HG03196 (cell line): ENCODE data around the gene FRMD8.

Experiments used
- ATAC-seq: cut with Tn5 transposase; IDR thresholded peaks from one replicate; pipeline ENCODE4 v1.9.1; 2021; ENCODE audit not compliant: unreplicated experiment

Gene FRMD8

GRCh38 chr11:65390996-65391395, 4.6 kb downstream of the FRMD8 start:
- no peak for ATAC-seq

DNA sequence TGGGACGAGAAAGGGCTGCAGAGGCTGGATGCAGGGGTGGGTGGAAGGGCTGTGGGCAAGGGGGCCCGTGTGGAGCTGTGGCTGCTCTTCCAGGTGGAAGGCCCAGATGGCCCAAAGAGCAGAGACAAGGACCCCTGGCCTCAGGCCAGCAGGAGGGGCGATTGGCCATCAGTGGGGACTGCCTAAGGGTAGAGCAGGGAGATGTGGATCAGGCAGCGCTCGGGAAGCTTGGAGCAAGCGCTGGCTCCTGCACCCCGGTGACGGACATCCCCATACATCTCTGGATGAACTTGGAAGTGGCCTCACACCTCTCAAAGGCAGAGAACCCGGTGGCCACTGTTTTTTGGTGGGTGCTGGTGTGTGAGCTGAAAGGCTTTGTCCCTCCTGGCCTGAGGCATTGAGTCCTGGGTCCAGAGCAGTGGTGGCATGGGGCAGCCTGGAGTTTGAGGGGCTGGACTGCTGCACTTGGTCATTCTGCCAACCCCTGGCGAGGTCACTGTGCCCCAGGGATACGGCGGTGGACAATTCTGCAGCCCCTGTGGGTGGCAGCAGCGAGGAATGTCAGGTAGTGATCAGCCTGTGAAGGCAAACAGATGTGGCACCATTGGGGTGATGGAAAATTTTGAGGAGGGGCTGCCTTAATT, 5.9 kb downstream of the FRMD8 start:
- ATAC-seq: no peak

DNA sequence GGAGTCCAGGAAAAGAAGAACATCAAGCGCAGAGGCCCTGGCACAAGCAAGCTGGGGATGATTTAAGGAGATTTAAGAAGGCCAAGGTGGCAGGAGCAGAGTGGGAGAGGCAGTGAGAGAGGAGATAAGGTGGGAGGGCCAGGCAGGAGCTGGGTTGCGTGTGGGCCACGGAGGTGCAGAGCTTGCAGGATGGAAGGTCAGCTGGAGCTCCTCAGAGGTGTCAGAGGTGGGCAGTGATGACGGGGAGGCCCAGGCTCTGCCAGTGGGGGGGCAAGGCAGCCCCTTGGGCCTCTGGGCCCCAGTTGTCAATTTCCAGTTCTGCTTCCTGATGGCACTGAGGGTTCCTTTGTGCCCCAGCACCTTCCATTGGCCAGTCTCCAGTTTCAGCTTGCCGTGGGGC, 6.5 kb downstream of the FRMD8 start:
- ATAC-seq: no peak

- no peak for ATAC-seq
Observed at GRCh38 chr11:65393513-65394079, 7.2 kb downstream of the FRMD8 start.

DNA sequence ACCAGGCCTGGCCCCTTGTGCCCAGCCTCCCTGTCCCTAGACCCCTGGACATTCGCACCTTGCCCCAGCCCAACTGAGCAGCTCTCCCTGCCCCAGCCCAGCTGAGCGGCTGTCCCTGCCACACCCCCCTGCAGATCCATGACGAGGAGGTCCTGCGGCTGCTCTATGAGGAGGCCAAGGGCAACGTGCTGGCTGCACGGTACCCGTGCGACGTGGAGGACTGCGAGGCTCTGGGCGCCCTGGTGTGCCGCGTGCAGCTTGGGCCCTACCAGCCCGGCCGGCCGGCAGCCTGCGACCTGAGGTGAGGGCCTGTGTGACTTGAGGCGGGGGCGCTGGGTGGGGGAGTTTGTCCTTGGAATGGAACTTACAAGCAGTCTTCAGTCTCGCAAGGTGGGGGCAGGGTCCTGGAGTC, 7.7 kb downstream of the FRMD8 start:
- no peak for ATAC-seq

GRCh38 chr11:65395961-65396530, 9.6 kb downstream of the FRMD8 start:
- no peak for ATAC-seq

DNA sequence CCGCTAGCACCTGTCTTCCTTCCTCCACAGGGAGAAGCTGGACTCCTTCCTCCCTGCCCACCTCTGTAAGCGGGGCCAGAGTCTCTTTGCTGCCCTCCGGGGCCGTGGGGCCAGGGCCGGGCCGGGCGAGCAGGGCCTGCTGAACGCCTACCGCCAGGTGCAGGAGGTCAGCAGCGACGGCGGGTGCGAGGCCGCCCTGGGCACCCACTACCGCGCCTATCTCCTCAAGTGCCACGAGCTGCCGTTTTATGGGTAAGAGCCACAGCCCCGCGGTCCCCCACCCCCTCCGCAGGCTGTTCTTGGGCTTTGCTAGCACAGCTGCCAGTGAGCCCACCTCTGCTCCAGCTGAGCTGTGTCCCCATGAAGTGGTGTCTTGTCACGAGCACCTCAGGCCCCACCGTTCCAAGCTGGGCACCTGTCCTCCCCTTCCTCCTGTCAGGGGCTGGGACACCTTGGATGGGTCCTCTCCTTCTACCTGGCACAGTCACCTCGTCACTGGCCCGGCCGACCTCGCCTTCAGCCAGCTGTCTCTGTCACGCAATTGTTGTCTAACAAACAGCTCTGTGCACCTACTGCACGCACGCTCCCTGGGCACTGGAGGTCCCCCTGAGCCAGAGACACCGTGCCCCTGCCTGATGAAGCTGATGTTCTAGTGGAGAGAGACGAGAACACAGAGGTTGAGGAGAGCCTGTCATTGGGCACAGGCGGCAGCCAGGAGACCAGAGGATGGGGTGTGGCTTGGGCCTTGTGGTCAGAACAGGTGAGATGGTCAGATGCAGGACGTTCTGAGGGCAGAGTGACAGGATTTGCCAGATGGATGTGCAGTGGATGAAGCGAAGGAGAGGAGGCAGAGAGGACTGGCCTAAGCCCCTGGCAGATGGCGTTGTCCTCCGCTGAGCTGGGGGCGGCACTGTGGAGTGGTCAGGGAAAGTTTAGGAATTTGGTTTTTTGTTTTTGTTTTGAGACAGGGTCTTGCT, 10.6 kb downstream of the FRMD8 start:
- no peak for ATAC-seq

DNA sequence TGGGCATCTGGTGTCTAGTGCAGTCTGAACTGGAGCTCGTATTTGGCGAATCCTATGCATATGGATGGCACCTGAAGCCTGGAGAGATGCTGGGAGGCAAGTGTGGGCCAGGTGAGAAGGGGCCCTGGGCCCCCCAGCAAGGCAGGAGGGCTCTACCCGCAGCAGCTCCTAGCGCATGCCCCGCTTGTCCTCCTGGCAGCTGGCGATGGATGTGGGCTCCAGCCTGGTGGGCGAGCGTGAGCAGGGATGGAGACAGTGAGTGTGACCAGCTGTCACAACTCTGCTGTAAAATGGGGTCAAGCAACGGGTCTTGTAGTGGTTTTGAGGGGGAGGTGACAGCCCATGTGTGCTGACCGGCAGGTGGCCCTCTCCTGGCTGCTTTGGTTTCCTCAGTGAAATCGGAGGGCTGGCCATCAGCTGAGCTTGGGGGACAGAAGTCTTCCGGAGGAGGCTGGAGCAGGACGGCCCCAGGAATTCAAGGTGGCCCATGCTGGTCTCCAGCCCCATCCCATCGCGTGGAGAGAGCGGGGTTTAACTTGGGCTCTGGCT, 12.0 kb downstream of the FRMD8 start:
- no peak for ATAC-seq

DNA sequence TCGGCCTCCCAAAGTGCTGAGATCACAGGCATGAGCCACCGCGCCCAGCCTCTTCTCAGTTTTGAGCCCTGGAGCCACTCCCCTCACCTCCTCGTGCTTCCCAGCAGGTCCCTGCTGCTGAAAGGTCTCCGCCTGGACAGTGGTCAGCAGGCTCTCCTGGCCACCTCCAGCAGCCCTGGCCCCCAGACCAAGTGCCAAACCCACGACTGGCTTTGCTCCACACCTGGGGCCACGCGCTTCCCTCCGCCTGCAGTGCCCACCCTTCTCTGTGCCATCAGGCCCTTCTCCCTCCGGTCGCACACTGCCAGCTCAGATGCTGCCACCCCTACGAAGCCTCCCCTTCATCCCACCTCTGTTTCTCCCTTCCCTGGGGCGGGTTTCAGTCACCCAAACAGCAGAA, 12.8 kb downstream of the FRMD8 start:
- no peak for ATAC-seq

DNA sequence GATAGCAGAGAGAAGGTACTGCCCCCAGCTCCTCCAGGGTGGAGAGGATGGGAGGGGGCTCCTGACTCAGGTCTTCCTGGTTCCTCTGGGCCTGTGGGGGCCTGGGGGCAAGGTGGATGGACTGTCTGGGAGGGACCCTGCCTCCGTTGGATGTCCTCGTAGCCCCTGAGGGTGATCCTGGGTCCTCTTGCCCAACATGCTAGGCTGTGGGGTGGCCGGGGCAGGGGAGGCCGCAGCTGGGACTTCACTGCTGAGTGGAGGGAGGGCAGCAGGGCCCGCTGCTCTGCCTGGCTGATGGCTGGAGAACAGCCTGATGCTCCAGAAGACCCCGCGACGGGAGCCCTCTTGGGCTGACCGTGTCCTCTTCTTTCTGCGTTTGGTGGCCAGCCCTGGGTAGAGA, 13.4 kb downstream of the FRMD8 start:
- ATAC-seq: no peak

GRCh38 chr11:65400307-65401072, 14.1 kb downstream of the FRMD8 start:
- ATAC-seq: no peak

GRCh38 chr11:65401073-65401802, 14.8 kb downstream of the FRMD8 start:
- no peak for ATAC-seq

GRCh38 chr11:65401803-65402248, 15.4 kb downstream of the FRMD8 start:
- ATAC-seq: no peak

GRCh38 chr11:65402790-65403189, 16.4 kb downstream of the FRMD8 start:
- ATAC-seq: no peak

- no peak for ATAC-seq
Observed at GRCh38 chr11:65403607-65404121, 17.2 kb downstream of the FRMD8 start.

DNA sequence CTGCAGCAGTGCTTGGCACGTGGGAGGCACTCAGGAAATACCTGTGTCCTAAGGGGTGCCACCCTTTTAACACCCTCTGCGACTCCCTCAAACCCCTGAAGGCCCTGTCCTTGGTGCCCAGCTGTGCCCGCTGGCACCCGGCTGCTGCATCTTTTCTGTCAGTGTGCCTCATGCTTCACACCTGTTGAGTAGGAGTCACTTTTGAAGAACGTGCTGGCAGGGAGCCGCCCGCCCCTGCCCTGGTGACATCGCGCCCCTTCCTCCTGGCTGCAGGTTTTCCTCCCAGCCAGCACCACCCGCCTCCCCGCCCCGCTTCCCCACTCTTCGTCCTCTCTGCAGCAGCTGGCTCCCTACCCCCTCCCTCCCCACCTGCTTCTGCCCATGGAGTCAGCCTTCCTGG, 17.8 kb downstream of the FRMD8 start:
- ATAC-seq: no peak

DNA sequence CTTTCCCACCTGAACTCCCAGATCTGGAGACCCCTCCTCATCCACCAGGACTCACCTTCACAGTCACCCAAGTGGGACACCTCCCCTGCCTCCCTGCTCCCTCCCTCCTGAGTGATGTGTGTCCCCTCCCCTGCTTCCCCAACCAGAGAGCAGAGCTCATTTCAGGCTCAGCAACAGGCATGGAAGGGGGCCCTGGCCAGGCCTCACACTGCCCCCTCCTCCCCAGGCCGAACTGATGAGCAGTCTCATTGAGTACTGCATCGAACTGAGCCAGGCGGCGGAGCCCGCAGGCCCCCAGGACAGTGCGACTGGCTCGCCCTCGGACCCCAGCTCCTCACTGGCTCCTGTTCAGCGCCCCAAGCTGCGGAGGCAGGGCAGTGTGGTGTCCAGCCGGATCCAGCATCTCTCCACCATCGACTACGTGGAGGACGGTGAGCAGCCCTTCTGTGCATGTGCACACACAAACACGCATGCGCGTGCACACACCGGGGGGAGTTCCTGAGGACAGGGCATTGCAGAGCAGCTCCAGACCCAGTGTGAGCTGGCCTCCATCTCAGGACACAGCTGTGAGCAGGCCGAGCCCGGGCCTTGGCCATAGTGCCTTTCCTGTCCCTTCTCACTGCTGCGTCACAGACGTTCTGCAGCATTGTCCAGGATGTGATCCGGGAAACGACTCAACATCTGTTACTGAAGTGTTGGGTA, 18.4 kb downstream of the FRMD8 start:
- no peak for ATAC-seq

- no peak for ATAC-seq
Observed at GRCh38 chr11:65410936-65411680, 24.7 kb downstream of the FRMD8 start.
